ENCODE data around the gene KRT79. TPM values are rescaled to one million over a fixed set of nuclear protein-coding genes. Genes with fewer than 3 reads are reported as not detected.

KRT79 gene
- total RNA-seq, 1 donor from 2014 or later = not detected

- TF ChIP-seq, protein P1, sequence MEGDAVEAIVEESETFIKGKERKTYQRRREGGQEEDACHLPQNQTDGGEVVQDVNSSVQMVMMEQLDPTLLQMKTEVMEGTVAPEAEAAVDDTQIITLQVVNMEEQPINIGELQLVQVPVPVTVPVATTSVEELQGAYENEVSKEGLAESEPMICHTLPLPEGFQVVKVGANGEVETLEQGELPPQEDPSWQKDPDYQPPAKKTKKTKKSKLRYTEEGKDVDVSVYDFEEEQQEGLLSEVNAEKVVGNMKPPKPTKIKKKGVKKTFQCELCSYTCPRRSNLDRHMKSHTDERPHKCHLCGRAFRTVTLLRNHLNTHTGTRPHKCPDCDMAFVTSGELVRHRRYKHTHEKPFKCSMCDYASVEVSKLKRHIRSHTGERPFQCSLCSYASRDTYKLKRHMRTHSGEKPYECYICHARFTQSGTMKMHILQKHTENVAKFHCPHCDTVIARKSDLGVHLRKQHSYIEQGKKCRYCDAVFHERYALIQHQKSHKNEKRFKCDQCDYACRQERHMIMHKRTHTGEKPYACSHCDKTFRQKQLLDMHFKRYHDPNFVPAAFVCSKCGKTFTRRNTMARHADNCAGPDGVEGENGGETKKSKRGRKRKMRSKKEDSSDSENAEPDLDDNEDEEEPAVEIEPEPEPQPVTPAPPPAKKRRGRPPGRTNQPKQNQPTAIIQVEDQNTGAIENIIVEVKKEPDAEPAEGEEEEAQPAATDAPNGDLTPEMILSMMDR (IDR thresholded peaks at IDR 0.05; ENCODE audit: insufficient read depth, low read length, poor library complexity, severe bottlenecking) = no peak
- no peak for DNase-seq (ENCODE audit: low read depth)
- H3K27me3 ChIP-seq (ENCODE audit: control insufficient read depth, insufficient read depth, low read length) = peaks cover 2% of the 10 kb centered on the region
- H3K36me3 ChIP-seq (ENCODE audit: control insufficient read depth, insufficient read depth, low read length) = no peaks in the 10 kb centered on the region
- H3K4me3 ChIP-seq (ENCODE audit: low read depth, low read length) = no peak overlapping the region
These were observed 13.6 kb downstream of the KRT79 start for GRCh38 chr12:52820521-52820920.

- DNase-seq (ENCODE audit: low read depth) = no peak
- no peaks in the 10 kb centered on the region for H3K36me3 ChIP-seq (ENCODE audit: control insufficient read depth, insufficient read depth, low read length)
- H3K4me3 ChIP-seq (ENCODE audit: low read depth, low read length) = no peak overlapping the region
- TF ChIP-seq, protein P1 (IDR thresholded peaks at IDR 0.05; ENCODE audit: insufficient read depth, low read length, poor library complexity, severe bottlenecking) = no peak
- H3K27me3 ChIP-seq (ENCODE audit: control insufficient read depth, insufficient read depth, low read length) = peaks cover 2% of the 10 kb centered on the region
These were observed 14.2 kb downstream of the KRT79 start for GRCh38 chr12:52819731-52820510.

DNA sequence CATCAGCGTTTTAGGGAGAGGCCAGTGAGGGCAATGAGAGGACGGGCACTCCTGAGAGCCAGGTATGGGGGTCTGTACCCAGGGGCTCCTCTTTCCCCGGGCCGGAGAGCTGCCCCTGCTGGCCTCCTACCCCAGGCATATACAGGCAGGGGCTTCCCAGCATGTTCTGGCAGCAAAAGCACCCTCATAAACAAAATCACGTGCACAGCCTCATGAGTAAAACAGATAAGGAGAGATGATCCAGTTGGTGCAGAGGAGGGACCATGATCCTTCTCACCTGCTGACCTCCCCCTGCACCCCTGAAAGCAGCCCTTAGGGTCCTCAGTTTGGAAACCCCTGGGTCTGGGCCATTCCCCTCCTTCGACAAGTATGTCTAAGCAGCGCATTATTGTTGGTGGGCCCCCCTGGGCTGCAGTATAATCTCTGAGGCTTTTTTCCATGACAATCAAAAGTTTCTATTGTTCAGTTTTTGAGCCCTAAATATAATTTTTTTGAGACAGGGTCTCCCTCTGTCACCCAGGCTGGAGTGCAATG is 15.2 kb downstream of the KRT79 start:
- no peak overlapping the region for H3K4me3 ChIP-seq (ENCODE audit: low read depth, low read length)
- peaks cover 2% of the 10 kb centered on the region for H3K27me3 ChIP-seq (ENCODE audit: control insufficient read depth, insufficient read depth, low read length)
- H3K36me3 ChIP-seq (ENCODE audit: control insufficient read depth, insufficient read depth, low read length) = no peaks in the 10 kb centered on the region
- TF ChIP-seq, protein P1 (IDR thresholded peaks at IDR 0.05; ENCODE audit: insufficient read depth, low read length, poor library complexity, severe bottlenecking) = no peak
- DNase-seq (ENCODE audit: low read depth) = no peak

DNA sequence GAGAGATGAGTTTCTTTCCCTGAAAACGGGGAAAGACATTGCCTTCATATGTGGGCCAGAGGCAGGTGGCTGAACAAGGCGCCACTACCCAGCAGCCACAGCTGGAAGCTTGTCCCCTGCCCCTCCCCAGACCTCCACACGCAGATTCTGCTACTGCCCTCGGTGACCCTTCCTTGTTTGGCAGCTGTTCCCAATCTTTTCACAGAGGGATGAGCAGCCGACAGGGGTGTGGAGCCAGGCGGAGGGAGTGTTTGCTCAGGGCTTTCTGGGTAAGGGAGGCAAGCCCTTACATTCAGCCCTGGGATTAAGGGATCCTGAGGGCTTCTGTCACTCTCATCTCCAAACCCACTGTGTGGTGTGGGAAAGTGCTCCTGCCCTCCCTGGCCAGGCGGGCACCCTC is 15.7 kb downstream of the KRT79 start:
- Histone ChIP-seq H3K36me3 (ENCODE audit: control insufficient read depth, insufficient read depth, low read length) (no peaks in the 10 kb centered on the region), H3K4me3 (ENCODE audit: low read depth, low read length) (no peak overlapping the region), H3K27me3 (ENCODE audit: control insufficient read depth, insufficient read depth, low read length) (peaks cover 3% of the 10 kb centered on the region)
- TF ChIP-seq, protein P1 (IDR thresholded peaks at IDR 0.05; ENCODE audit: insufficient read depth, low read length, poor library complexity, severe bottlenecking) = no peak
- DNase-seq (ENCODE audit: low read depth) = no peak

GRCh38 chr12:52817699-52818238 is 16.3 kb downstream of the KRT79 start:
- no peak overlapping the region for H3K4me3 ChIP-seq (ENCODE audit: low read depth, low read length)
- H3K36me3 ChIP-seq (ENCODE audit: control insufficient read depth, insufficient read depth, low read length) = no peaks in the 10 kb centered on the region
- DNase-seq (ENCODE audit: low read depth) = no peak
- TF ChIP-seq, protein P1 (IDR thresholded peaks at IDR 0.05; ENCODE audit: insufficient read depth, low read length, poor library complexity, severe bottlenecking) = no peak
- peaks cover 3% of the 10 kb centered on the region for H3K27me3 ChIP-seq (ENCODE audit: control insufficient read depth, insufficient read depth, low read length)

Measured in kidney epithelial cell (primary cell).